Stimulated activated CD8-positive, alpha-beta memory T cell treated with anti-CD3 and anti-CD28 coated beads, Interleukin-15, amount 100 ng/mL, for 4 hours (primary cell): Measurements from ENCODE around the gene GLB1L.
"Not testable (repeated sequence)": the region's sequence is repeated elsewhere in the genome, so short reads cannot be mapped to it uniquely, and the experiment has no call there.

Source experiments
- DNase-seq, 2 donors: peaks; one replicate each; pipeline ENCODE4 v3.0.0-alpha.2; 2020; ENCODE audit warnings: low read depth in 2 of 2

GLB1L gene

DNA sequence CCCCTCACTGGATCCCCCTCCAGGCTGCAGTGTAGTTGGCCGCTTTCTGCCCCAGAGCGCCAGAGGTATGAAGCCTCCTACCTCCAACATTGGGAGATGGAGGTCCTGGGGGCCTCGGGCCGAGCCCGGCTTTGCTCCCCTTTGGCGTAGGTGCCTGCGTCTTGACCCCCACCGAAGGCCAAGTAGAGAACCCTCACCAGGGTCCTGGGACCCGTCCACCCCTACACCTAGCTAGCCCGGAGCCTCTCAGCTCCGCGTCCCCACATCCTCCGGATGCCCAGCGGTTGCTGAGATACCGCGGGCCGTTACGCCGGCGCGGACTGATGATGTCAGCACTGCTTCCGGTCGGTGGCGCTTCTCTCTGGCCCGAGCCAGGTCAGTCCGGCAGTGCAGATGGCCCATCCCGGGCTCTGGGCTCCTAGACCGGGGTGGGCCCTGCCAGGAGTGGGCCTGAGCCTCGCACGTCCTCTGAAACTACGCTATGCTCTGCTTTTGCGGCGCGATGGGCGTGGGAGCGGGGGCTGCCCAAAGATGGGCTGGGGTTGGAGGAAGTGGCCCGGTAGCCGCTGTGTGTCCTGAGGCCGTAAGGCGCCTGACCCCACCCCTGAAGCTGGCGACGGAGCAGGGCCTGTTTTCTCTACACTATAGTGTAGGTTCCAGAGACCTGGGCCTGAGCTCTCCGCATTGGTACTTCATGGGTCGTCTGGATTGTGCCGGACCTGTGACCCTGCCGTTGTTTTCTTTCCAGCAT, at the start of gene GLB1L, which contains the start of gene STK16:
Gene GLB1L, minus strand, starts transcription at position 297 of the 751 bp plus-strand sequence. CDS start 1,871 bp downstream, outside the sequence.
Gene STK16, plus strand, starts transcription at position 332 of the 751 bp plus-strand sequence. CDS start 521 bp downstream, outside the sequence.
- DNase-seq, result peak; percentile 75 to 78

DNA sequence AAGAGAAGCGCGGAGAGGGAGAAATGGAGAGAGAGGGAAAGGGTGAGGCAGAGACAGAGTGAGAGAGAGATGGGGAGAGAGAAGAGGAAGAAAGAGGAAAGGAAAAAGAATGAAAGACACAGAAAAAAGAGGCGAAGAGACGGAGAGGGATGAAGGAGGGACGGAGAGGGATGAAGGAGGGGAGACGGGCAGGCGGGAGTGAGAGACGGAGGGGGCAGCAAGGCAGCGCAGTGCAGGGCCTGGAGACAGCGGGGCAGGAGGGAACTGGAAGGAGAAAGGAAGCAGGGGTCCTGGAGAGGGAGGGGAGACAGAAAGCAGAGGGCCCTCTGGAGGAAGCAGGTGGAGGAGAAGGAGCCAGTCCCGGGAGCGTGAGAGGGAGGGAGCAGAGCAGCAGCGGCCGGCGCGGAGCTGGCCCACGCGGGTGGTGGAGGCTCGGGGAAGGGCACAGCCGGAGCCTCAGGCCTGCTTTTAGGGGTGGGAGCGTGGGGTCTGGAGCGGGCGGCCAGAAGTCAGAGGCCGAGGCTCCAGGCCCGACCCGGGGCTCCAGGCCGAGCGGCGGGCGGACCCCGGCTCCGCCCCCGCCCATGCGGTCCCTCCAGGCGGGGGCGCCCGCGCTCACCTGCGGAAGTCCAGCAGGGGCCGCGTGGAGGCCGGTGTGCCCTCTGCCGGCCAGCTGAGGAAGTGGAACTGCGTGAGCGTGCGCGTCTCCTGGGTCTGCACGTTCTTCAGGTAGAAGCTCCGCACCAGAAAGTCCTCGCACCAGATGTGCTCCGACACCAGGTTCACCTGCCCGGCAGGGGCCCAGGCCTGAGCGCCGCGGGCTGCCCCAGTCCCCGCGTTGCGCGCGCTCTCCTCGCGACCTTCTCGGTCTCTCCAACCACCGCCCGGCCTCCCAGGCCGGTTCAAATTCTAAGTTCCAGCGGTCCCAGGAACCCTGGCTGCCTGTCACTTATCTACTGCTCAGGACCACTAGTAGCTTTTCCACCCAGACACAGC, 49.4 kb upstream of the GLB1L start:
- peak; percentile 71 to 77 for DNase-seq

DNA sequence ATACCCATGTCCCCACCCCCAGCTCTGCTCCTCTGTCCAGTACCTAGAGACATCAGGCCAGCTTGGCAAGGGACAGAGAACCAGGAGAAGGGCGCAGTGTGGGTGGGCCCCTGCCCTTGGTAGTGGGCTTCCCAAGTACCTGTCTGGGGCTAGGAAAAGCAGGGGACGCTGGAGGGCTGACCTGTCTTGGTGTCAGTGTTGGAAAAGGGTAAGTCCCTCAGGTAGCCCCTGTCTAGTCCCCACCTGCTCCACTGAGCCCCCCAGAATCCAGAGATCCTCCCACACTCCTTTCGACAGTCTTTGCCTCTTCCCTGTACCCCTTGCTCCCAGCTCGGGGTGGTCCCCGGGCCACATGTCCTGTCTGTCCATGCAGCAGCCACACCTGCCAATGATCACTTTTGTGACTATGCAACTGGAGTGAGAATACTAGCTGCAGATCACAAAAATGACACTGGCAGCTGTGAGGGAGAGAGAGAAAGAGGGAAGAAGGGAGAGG, 48.5 kb upstream of the GLB1L start:
- DNase-seq, result no peak

DNA sequence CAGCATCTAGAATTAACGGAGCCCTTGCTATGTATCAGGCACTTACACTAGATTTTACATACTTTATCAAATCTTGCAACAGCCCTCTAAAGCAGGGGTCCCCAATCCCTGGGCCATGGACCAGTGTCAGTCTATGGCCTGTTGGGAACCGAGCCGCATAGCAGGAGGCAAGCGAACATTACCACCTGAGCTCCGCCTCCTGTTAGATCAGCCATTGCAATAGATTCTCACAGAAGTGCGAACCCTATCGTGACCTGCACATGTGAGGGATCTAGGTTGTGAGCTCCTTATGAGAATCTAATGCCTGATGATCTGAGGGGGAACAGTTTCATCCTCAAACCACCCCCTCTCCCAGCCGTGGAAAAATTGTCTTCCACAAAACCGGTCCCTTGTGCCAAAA, 47.4 kb upstream of the GLB1L start:
- DNase-seq, result no peak

DNA sequence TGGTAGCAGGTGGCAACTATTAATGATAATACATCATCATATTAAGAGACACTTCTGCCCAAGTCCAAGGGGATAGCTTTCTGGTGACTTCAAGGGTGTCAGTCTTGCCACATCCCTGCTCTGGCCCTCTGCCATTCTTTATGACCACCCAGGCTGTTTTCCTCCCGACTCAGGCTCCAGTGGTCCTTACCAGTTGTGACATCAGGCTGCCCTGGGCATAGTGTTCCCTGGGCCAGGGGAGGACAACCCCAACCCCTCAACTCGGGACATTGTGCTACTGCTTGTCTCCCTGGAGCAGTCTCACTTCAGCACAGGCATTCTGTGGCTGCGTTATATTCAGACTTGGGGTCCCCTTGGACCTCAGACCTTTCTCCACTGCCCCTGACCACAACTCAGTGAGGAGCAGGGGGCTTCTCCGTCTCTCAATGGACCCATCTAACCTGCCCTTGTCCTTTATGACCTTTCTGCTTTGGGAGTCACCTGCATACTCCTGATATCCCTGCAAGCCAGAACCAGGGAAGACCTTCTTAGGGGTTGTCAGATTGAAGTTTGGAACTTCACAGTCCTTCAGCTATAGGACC, 46.8 kb upstream of the GLB1L start:
- no peak for DNase-seq

DNA sequence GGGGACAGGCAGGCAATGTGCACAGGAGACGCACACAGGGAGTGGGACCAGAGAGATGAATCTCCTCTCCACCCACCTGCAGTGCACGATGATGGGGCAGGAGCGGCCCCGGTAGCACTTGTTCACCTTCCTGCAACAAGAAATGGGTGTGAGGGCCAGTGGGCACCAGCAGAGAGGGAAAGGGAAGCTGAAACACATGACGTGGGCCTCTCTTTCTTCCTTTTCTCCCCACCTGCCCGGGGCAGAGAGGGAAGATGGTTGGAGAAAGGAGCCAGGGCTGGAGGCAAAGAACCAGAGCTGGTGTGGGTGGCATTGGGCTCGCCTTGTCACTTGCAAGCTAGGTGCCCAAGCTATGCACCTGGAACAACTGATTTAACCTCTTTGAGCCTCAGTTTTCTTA, 46.1 kb upstream of the GLB1L start:
- no peak for DNase-seq

DNA sequence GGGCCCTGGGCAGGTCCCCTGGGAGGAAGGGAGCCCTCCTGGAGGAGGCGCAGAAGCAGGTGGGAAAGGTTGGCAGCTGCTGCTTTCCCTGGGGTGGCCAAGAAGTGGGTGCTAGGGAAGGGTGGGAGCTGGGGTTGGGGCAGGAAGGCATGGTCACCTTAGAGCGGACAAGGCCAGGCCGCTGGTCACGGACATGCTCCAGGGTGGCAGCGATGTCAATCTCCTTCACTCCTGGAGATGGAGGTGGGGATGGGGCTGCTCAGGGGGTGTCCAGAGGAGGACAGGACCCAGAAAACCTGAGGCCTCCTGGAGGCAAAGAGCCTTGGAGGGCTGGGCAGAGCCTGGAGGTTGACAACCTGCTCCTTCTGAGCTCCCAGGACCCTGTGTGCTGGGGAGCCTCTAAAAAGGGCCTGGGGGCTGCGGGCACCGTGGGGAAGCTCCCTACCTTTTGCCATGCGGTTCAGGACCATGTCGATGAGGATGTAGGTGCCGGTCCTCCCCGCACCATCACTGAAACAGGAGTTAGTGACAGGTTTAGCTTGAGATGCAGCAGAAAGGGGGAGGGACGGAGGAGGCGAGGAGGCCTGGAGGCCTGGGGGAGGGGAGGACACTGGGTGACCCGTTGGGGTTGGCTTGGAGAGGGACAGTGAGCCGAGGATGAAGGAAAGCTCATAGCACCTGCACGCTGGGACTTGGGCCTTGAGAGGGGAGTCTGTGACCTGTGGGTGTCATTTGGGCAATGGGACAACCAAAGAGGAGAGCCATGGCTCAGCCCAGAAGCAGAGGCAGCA, 45.3 kb upstream of the GLB1L start:
- no peak for DNase-seq

DNA sequence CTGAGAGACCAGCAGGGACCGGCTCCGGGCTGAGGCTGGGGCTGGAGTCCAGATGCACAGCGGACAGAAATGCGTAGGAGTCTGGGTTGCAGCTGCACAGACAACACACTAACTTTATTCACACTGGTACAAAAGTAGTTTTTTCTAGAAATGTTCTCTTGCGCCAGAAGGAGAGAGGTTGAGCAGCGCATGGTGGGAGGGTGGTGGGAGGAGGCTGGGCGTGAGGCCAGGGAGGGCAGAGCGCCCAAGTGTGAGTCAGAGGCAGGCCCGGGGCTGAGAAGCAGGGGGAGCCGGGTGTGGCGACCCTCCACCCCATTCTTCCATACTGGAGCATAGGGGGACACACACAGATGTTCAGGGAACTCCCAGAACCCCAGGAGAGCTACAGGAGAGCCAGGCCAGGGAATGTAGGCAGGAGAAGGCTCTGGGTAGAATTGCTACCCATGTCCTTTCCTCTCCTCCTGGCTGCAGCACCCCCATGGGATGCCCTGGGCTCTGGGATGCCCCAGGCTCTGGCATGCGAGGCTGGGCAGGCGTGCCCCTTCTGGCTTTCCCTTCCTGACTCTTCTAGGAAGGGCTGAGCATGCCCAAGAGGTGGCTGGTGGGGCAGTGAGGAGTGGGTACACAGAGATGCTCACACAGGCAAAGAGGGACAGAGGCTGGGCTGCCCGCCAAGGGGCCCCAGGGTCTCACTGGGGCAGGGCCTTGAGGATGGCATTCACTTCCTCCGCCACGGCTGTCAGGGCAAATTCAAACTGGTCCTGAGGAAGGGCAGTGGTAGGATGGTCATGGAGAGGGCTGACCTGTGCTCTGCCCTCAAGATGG, 44.5 kb upstream of the GLB1L start:
- no peak for DNase-seq

DNA sequence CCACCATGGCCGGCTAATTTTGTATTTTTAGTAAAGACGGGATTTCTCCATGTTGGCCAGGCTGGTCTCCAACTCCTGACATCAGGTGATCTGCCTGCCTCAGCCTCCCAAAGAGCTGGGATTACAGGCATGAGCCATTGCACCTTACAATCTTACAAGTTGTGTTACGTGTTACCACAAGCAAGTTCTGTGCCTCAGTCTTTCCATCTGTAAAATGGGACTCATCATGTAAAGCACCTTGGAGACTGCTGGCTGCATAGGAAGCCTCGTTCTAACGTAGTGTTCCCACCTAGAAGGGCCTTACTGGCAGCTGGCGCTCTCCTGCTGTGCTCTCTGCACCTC, 43.9 kb upstream of the GLB1L start:
- no peak for DNase-seq

DNA sequence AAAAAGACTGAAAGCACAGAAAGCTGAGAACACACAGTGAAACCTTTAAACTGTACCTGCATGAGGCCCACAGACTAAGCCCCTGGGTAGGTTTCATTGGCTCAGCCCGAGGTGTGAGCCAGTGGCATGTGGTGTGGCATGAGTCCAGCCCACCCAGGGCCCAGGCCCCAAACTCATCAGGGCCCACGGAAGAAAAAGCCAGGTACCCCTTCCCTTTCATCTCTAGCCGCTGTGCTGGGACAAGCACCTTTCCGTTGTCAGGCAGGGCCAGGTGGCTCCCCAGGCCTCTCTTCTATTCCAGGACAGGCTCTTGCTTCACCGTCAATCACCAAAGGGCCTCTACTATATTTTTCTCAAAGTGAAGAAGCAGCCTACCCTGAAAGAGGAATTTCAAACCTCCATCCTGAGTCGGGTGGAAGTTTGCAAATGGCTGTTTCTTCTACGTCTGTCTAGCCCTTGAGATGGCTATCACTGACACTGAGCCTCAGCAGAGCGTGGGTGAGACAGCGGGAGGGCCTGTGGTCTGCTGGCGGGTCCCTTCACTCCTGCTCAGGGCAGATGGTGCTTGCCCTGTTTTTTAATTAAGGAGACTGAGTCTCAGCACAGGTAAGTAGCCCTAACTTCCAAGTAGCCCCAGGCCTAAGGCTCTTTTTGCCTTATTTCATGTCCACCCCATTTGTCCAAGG, 42.5 kb upstream of the GLB1L start:
- no peak for DNase-seq

DNA sequence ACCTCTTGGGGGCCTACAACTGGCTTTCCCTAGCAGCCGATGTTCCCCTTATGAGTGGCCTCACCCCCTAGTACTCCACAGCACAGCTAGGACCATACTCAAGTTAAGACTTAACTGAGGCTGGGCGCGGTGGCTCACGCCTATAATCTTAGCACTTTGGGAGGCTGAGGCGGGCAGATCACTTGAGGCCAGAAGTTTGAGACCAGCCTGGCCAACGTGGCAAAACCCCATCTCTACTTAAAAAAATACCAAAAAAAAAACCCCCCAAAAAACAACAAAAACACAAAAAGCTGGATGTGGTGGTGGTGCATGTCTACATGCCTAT, 41.8 kb upstream of the GLB1L start:
- not testable (repeated sequence) for DNase-seq

DNA sequence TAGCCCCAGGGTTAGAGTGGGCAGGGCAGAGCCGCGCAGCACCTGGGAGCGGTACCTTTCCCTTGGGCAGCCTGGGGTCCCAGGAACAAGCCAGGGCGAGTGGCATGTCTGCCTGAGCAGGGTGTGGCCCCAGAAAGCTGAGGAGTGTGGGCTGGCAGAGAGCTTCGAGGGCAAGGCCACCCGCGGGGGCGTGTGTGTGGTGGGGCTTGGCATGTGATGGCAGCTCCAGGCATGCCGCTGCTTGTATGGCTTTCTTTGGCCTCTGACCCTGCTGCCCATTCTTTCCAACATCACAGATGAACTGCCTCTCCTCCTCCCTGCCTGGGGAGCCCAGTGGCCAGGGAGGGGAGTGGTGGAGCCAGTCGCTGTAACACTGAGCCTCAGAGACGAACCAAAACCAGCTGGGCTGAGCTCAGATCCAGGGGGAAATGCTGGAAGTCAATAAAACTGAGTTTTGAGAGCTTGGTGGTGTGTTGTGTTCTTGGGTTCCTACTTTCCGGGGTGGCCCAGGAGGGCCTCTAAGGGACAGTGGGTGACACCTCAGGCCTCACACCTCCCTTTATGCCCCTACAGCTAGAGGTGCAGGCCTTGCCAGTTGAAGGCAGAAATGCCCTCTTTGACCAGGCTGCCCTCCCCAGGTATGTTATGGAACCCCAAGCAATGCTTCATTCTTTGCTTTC, 41.3 kb upstream of the GLB1L start:
- DNase-seq, result no peak

DNA sequence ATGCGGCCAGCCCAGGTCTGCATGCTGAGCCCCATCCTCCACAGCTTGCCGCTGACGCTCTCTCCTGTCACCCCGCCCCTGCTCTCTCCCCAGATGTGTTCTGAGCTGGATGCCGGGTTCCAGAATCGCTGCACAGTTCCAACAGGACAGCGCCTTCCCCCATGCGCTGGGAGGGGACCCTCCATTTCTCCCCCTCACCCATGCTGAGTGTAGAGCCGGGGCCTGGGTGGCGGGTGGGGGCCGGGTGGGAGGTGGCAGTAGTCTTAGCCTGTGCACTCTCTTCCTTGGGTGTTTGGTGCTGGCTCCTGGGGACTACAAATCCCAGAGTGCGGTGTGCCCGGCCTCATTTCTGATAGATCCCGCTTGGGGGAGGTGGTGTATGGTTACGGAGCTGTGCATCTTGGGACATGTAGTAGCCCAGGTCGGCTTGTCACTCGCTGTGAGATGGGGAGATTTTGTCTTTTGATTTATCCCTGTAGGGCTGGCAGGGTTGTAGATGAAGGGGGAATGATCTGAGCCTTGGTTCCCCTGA, 40.7 kb upstream of the GLB1L start:
- no peak for DNase-seq

DNA sequence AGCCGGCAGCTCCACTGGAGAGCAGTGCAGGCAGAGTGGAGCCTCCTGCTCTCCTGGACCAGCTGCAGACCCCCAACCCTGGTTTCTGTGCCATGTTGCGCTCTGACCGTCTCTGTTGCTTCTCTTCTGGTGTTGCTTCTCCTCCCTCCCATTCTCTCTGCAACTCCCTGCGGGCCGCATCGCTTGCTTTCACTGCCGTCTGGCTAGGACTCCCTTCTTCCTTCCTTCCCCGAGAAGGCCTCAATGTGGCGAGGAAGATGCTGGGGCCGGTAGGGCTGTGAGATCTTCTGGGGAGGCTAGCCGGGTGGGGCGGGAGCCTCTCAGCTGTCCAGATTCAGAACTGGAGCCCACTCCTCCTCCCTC, 40.1 kb upstream of the GLB1L start:
- DNase-seq, result no peak

DNA sequence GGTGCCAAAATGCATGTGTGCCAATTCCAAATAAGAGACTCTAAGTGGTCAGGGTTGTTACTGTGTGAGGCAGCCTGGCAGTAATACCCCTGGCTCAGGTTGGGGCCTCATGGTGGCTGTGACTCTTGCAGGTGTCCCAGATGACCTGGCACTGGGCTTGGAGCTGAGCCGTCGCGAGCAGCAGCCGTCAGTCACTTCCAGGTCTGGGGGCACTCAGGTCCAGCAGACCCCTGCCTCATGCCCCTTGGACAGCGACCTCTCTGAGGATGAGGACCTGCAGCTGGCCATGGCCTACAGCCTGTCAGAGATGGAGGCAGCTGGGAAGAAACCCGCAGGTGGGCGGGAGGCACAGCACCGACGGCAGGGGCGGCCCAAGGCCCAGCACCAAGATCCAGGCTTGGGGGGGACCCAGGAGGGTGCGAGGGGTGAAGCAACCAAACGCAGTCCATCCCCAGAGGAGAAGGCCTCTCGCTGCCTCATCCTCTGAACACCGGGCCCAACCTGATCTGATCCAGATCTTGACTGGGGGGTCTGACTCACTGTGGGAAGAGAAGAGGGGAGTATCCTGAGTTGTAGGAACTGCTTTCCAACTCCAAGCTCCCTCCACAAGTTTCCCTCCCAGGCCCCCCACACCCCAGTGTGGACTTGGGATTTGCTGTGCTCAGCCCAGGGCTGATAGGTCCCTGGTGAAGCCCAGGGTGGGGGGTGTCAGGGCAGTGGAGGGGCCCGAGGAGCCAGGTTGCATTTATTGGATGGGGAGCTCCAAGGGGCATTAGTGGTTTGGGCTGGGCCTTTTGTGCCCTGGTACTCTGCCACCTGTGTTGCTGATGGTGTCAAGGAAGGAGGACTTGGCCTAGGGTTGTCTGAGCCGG, 39.5 kb upstream of the GLB1L start:
- DNase-seq, result no peak

DNA sequence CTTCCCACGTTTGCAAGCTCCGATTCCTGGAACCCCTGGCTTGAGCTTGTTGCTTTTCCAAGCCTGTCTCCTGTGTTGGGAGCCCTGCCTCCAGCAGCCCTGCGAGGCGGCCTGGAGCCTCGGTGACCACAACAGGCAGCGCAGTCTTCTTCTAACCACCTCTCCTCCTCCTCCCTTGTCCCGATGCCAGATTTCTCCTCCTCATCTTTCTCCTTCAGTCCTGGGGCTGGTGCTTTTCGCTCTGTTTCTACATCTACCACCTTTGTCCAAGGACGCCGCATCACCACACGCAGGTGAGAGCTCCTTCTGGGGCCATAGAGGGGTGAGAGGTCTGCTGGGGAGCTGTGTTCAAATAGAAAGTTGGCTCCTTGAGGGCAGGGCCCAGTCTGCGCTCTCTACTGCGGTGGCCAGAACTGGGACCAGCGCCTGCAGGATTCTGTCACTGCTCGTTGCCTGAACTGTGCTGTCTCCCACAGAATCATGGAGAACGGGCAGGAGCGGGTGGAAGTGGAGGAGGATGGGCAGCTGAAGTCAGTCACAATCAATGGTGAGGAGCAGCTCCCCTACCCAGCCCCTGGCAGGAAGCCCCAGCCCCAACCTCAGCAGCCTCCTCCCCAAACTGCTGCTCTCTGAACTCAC, 37.8 kb upstream of the GLB1L start:
- no peak for DNase-seq

DNA sequence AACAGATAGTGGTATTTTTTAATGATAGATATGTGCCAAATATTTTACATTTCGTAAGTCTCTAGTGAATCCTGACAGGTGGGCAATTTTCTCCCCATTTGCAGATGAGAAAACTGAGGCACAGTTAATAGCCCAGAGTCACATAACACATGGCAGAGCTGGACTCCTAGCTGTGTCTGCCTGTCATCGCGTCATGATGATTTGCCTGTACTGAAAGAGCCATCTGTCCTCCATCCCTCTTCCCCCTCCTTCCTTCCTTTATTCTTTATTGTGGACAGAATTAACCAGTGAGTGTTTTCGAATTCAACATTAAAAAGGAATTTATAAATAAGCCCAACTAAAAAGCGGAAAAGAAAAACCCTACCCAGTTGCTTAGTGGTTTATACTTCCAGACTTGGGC, 37.1 kb upstream of the GLB1L start:
- no peak for DNase-seq

DNA sequence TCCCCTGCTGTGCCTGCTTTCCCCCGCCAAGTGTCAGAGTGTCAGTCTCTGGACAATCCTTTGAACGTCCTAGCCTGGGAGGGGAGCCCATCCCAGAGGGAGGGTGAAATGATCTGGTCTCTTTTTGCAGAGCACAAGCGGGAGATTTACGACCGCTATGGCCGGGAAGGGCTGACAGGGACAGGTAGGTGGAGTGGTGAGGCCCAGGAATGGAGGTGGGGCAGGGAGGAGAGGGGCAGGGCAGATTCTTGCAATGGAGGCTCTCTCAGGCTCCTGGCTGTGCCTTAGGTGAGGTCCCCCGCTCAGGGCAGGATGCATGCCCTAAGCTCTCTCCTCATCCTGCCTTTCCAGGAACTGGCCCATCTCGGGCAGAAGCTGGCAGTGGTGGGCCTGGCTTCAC, 36.3 kb upstream of the GLB1L start:
- DNase-seq, result no peak
